DMS53 (cell line): ENCODE measurements around the gene TTLL11.

ENCODE experiments used
- DNase-seq: peaks from one replicate; lab custom pipeline; 2025; lab: John Stamatoyannopoulos, UW

Gene TTLL11

GRCh38 chr9:122051351-122052321, 41.5 kb downstream of the TTLL11 start:
- no peak for DNase-seq

- no peak for DNase-seq
Measured at GRCh38 chr9:122050167-122050566, 42.9 kb downstream of the TTLL11 start.

GRCh38 chr9:122042056-122042455, 51.1 kb downstream of the TTLL11 start:
- no peak for DNase-seq

- DNase-seq, result no peak
Measured at GRCh38 chr9:122040561-122041242, 52.4 kb downstream of the TTLL11 start.

GRCh38 chr9:122039234-122039633, 53.9 kb downstream of the TTLL11 start:
- no peak for DNase-seq

GRCh38 chr9:122036988-122037387, 56.1 kb downstream of the TTLL11 start:
- no peak for DNase-seq

- no peak for DNase-seq
Measured at GRCh38 chr9:122036408-122036807, 56.7 kb downstream of the TTLL11 start.

GRCh38 chr9:122033775-122034373, 59.2 kb downstream of the TTLL11 start:
- DNase-seq, result no peak

GRCh38 chr9:122032346-122032745, 60.8 kb downstream of the TTLL11 start:
- no peak for DNase-seq

GRCh38 chr9:122031776-122032175, 61.3 kb downstream of the TTLL11 start:
- DNase-seq, result no peak

GRCh38 chr9:122031157-122031556, 62.0 kb downstream of the TTLL11 start:
- no peak for DNase-seq

GRCh38 chr9:122030357-122030756, 62.8 kb downstream of the TTLL11 start:
- no peak for DNase-seq

- DNase-seq, result peak; percentile 46
Measured at GRCh38 chr9:122029898-122030297, 63.2 kb downstream of the TTLL11 start.

- no peak for DNase-seq
Measured at GRCh38 chr9:122028089-122028488, 65.0 kb downstream of the TTLL11 start.

GRCh38 chr9:122020398-122020797, 72.7 kb downstream of the TTLL11 start:
- DNase-seq, result no peak

GRCh38 chr9:122016744-122017143, 76.4 kb downstream of the TTLL11 start:
- DNase-seq, result no peak

- DNase-seq, result no peak
Measured at GRCh38 chr9:122016309-122016708, 76.8 kb downstream of the TTLL11 start.

GRCh38 chr9:122015170-122015821, 77.8 kb downstream of the TTLL11 start:
- no peak for DNase-seq

GRCh38 chr9:122011818-122012498, 81.2 kb downstream of the TTLL11 start:
- DNase-seq, result no peak

GRCh38 chr9:122008559-122008958, 84.5 kb downstream of the TTLL11 start:
- DNase-seq, result no peak

- no peak for DNase-seq
Measured at GRCh38 chr9:122007837-122008236, 85.3 kb downstream of the TTLL11 start.

GRCh38 chr9:122005597-122005996, 87.5 kb downstream of the TTLL11 start:
- peak; percentile 52 for DNase-seq
